IMR-90 (cell line): ENCODE measurements around the gene CHCHD1.

Source experiments
- BHLHE40 ChIP-seq: fragments of 150-350 bp; IDR thresholded peaks from 2 replicates; pipeline ENCODE4 v1.6.1; 2016; ENCODE audit warnings: mild to moderate bottlenecking, low read depth, low read length
- CEBPB ChIP-seq: IDR thresholded peaks from 2 replicates; pipeline ENCODE4 v1.6.1; 2012; ENCODE audit warnings: low read depth, low read length, improper control_type of control experiment
- CHD1 ChIP-seq: IDR thresholded peaks from 2 replicates; pipeline ENCODE4 v1.6.1; 2012; ENCODE audit warnings: low read depth, low read length, improper control_type of control experiment
- CTCF ChIP-seq: conservative IDR thresholded peaks from 2 replicates; pipeline ENCODE4 v1.5.1; 2012; ENCODE audit warnings: mild to moderate bottlenecking, low read depth, low read length, improper control_type of control experiment
- ELK1 ChIP-seq: fragments of 150-350 bp; IDR thresholded peaks from 2 replicates; pipeline ENCODE4 v1.6.1; 2016; ENCODE audit warnings: low read depth, mild to moderate bottlenecking, low read length, moderate library complexity, borderline replicate concordance
- FOS ChIP-seq: fragments of 150-350 bp; IDR thresholded peaks from 2 replicates; pipeline ENCODE4 v1.6.1; 2016; ENCODE audit warnings: low read depth, low read length
- MAFK ChIP-seq: IDR thresholded peaks from 2 replicates; pipeline ENCODE4 v1.6.1; 2012; ENCODE audit warnings: low read depth, low read length, improper control_type of control experiment
- MAZ ChIP-seq: IDR thresholded peaks from 2 replicates; pipeline ENCODE4 v1.6.1; 2012; ENCODE audit warnings: low read depth, mild to moderate bottlenecking, low read length, improper control_type of control experiment, moderate library complexity, borderline replicate concordance
- MXI1 ChIP-seq: IDR thresholded peaks from 2 replicates; pipeline ENCODE4 v1.6.1; 2012; ENCODE audit warnings: low read depth, mild to moderate bottlenecking, low read length, moderate library complexity, borderline replicate concordance
- POLR2A ChIP-seq: IDR thresholded peaks from 2 replicates; pipeline ENCODE4 v1.6.1; 2012; ENCODE audit warnings: mild to moderate bottlenecking, low read depth, low read length
- RAD21 ChIP-seq: IDR thresholded peaks from 2 replicates; pipeline ENCODE4 v1.6.1; 2012; ENCODE audit warnings: low read length, improper control_type of control experiment
- RCOR1 ChIP-seq: IDR thresholded peaks from 2 replicates; pipeline ENCODE4 v1.6.1; 2012; ENCODE audit warnings: mild to moderate bottlenecking, low read length, improper control_type of control experiment; ENCODE audit not compliant: insufficient replicate concordance
- SMC3 ChIP-seq: fragments of 150-350 bp; IDR thresholded peaks from 2 replicates; pipeline ENCODE4 v1.6.1; 2016; ENCODE audit warnings: low read depth, mild to moderate bottlenecking, antibody characterized with exemption, low read length, moderate library complexity

- TF ChIP-seq CTCF (0 out of 2 replicates have a peak, but pooled peaks have one; percentile 8), RAD21 (no peak), CHD1 (no peak), MXI1 (no peak), ELK1 (no peak), CEBPB (no peak), POLR2A (no peak), MAFK (no peak), SMC3 (no peak), RCOR1 (no peak), BHLHE40 (no peak), MAZ (no peak), FOS (no peak)
These were observed 37.8 kb downstream of the CHCHD1 start for GRCh38 chr10:73819513-73820093.
